ENCODE measurements around the gene CD7.
A peak's percentile ranks its signal among the peaks of the same experiment; 100 is the strongest.
"Not testable (repeated sequence)": the region's sequence is repeated elsewhere in the genome, so short reads cannot be mapped to it uniquely, and the experiment has no call there.

Gene CD7

DNA sequence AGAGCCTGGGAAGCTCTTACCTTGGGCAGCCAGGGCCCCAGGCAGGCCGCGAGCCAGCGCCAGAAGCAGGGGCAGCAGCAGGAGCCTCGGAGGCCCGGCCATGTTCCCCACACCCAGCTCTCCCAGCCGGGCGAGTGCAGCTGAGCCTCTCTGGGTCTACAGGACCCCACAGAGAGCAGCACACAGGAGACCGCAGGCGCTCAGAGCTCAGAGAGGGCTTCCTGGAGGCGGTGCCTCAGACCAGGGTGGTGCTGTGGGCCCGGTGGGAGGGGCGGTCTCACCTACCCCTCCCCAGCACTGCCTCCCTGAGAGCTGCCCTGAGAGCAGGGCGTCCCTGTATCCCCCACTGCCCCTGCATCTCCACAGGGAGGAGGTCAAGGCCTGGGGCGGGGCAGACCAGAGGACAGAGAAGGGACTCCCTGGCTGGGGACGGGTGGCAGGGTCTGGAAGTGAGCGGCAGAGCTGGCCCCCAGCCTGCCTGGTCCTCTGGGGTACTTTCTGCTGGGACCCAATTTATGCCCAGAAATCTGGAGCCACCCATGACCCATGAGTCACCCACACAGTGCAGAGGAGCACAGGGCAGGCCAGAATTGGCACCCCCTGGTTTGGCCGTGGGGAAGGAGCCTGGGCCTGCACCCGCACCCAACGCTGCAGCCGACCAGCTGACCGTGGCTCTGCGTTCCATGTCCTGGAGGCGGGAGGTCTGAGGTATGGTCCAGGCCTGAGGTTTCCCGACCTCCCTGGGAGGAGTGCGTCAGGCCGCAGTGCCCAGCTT is at the start of gene CD7:
Gene CD7 (minus strand): TSS at position 215 of the 775 bp plus-strand sequence. CDS start 113 bp downstream, at position 102.
- peak in 1 of 2 donors; percentile 39 for DNase-seq (ENCODE audit: low read depth in 2 of 2)

DNA sequence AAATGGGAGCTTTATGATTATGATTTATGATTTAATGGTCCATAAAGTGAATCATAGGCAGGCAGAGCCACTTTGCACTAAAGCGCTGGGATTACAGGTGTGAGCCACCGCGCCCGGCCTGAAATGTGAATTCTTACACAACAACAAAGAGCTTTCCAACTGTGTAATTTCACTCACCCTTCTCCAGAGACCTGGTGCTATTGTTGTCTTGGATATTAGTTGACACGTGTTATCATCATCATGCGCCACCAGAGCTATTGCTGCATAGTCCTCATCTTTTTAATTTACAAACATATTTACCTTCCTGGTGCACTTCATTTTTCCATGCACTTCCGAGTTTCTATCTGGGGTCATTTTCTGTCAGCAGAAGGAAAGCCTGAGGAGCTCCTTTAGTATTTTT is 49.3 kb upstream of the CD7 start:
- no peak for DNase-seq (ENCODE audit: low read depth in 2 of 2)

DNA sequence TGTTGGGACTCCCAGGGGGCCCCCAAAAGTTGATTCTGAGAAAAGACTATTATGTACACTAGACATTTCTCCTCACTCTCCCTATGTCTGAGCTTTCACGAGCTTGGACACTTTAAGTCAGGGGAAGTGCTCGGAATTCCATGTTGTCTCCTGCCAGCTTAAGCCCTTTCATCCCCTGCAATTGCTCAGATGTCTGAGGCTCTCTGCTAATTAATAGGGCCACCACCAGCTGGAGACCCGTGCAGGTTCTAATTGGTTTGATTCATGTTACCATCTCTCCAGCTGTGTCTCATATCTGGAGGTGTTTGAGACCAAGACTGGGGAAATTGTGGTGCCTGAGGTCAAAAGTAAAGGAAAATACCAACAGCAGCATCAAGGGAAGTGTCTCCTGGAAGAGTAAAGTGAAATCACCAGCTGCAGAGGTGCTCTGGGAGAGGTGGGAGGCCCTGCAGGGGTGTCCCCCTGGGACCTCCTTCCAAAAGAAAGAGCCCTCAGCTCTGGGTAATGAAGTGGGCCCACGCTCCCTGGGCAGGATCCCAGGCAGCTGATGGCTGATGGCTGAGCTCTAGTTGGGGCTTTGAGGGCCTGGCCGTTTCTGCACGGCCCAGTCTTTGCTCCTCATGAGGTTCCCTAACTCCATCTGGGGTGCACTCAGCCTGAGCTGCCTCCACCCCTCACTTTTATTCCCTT is 48.3 kb upstream of the CD7 start:
- DNase-seq (ENCODE audit: low read depth in 2 of 2) = no peak

DNA sequence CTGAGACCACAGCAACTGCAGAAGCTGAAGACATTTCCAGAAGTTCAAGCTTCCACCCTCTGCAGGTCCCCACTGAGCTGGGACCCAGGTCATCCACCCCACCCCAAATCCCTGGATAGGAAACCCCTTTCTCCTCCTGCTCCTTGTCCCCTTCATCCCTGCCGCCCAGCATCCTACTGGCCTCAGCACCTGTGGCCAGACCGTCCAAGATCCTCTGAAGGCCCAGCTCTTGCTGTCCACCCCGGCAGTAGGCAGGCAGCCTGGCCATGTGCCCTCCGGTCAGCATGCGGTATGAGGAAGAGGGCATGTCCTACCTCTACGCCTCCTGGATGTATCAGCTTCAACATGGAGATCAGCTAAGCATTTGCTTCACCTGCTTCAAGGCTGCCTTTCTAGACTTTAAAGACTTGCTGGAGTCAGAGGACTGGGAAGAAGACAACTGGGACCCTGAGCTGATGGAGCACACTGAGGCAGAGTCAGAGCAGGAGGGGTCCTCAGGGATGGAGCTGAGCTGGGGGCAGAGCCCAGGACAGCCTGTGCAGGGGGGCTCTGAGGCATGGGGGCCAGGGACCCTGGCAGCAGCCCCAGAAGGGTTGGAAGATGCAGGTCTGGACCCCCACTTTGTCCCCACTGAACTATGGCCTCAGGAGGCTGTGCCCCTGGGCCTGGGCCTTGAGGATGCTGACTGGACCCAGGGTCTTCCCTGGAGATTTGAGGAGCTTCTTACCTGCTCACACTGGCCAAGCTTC is 44.7 kb upstream of the CD7 start:
- DNase-seq (ENCODE audit: low read depth in 2 of 2) = no peak

DNA sequence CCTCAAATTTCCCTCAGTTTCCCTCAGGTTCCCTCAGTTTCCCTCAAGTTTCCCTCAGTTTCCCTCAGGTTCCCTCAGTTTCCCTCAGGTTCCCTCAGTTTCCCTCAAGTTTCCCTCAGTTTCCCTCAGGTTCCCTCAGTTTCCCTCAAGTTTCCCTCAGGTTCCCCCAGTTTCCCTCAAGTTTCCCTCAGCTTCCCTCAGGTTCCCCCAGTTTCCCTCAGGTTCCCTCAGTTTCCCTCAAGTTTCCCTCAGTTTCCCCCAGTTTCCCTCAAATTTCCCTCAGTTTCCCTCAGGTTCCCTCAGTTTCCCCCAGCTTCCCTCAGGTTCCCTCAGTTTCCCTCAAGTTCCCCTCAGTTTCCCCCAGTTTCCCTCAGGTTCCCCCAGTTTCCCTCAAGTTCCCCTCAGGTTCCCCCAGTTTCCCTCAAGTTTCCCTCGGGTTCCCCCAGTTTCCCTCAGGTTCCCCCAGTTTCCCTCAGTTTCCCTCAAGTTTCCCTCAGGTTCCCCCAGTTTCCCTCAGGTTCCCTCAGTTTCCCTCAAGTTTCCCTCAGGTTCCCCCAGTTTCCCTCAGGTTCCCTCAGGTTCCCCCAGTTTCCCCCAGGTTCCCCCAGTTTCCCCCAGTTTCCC is 42.2 kb upstream of the CD7 start:
- not testable (repeated sequence) for DNase-seq (ENCODE audit: low read depth in 2 of 2)

DNA sequence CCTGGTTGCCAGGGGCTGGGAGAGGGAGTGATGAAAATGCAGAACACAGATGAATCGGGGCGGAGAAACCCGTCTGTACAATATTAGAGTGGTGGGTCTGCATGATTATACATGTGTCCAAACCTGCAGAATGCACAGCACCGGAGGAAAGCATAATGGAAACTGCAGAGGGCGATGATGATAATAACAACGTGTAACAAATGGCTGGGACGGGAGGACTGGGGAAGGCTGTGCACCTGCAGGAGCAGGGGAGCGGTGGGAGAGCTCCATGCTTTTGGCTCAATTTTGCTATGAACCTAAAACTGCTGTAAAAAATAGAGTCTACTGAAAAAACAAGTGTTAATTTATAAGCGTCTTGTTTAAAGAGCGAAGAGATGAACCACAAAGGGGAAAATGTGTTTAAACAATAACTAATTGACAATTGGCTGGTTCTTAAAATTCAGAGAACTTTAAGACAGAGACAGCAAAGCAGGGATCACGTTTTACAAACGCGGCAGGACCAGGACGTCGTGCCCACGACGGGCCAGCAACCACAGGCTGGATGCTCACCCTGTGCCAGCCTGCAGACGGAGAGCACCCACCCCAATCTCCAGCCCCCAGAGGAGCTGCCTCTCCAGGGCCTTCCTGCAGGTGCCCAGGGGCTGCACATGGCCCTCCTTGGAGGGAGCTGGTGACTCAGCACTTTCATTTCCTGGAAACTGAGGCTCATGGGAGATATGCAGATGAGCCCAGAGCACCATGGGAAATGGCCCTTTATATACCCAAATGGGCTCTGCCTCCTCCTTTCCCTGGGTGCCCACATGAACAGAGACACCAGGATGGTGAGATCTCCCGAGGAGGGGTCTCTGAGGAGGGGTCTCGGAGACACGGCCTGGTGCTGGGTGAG is 41.3 kb upstream of the CD7 start, which contains the start of gene TEX19:
Gene TEX19 (plus strand): TSS at position 783 of the 886 bp plus-strand sequence. CDS start 2,904 bp downstream, outside the sequence.
- DNase-seq (ENCODE audit: low read depth in 2 of 2) = no peak

DNA sequence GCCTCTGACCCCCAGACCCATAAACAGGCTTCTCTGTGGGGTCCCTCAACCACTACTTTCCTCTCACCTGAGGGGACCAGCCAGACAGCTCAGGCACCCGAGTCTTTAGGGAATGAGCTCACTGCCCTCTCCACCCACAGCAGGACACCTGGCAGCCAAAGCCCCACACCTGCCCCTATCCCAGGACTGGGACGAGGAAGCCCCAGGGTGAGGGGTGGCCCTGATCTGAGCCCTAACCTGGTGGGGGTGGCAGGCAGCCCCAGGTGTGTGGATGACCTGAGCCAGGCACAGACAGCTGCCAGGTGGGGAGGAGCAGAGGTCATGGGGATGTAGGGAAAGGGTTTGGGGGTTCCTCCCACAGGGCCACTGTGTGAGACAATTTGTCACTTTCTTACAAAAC is 40.0 kb upstream of the CD7 start:
- DNase-seq (ENCODE audit: low read depth in 2 of 2) = no peak

DNA sequence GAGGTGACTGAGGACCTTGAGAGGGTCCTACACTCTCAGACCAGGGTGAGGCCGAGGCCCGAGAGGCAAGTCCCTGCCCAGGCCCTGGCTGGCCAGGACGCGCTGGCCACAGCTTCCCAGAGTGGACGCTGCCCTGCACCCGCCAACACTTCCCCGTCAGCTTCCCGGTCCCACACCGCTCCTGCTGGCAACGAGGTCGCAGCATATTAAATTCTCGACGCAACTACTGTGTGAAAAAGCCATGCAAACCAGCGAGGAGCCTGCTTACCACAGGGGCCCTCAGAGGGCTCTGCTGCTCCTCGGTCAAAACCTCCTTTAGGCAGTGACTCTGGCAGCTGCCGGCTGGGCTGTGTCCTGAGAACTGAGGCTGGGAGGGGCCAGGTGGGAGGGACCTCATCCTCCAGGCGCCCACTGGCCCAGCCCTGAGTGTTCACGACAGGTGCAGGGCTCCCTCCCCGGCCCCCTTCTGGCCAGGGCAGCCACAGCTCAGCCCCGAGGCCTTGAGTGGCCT is 39.5 kb upstream of the CD7 start:
- DNase-seq (ENCODE audit: low read depth in 2 of 2) = no peak

DNA sequence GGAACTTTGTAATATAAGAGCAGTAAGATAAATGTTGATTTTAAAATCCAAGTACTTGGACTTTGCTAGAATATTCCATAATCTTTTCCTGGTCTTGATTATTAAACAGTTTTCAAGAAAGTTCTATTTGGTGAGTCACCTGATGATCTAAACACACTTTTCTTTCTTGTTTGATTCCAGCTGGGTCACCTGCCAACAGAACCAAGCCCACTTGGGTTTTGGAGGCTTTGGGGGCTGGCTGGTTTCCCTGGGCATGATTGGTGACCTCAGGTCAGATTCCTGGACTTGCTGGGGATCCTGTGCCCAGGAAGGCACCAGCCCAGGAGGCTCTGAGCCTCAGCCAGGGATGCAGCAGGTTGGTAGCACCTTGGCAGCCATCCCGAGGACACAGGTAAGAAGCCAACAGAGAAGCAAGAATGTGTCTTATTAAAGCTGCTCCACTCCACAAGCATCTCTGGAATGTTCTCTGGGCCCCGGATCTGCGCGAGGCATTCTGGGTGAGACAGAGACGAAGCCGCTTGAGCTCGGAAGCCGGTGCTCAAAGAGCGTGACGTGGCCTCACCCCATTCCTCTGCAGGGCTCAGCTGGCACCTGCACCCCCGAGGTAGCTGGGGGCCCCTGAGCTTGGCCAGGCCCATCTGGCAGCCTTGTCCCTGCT is 38.5 kb upstream of the CD7 start:
- DNase-seq (ENCODE audit: low read depth in 2 of 2) = no peak

DNA sequence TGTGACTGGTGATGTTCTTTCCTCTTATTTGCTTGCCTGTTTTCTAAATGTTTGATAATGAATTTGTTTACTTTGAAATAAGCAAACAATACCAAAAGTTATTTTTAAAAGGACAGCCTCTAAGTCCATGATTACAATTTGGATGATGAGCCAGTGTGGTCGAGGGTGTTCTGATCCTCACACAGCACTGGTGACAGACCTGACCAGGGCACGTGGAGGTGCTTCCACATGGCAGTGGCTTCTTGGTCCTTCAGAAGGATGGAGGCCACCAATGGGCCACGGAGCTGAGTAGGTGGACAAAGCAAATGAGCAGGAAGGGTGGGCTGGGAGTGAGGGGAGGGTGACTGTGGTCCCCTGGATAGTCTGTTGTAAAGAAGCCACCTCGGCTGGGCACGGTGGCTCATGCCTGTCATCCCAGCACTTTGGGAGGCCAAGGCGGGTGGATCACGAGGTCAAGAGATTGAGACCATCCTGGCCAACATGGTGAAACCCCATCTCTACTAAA is 37.4 kb upstream of the CD7 start:
- DNase-seq (ENCODE audit: low read depth in 2 of 2) = no peak

DNA sequence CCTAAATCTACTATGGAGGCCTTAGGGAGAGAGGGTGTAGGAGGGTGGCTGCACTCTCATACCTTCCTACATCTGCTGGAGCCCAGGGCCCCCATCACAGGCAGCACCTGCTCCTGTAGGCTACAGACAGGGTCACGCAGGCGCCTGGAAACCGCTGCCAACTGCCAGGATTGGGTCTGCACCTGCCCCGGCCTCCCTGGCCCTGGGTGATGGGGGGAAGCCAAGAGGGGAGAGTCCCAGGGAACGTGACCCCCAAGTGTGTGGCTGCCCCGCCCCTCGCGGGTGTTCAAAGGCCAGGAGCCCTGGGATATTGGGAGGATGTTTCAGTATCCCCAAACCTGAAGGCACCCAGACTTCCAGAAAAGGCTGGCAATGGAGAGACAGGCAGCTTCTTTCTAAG is 36.1 kb upstream of the CD7 start:
- no peak for DNase-seq (ENCODE audit: low read depth in 2 of 2)

DNA sequence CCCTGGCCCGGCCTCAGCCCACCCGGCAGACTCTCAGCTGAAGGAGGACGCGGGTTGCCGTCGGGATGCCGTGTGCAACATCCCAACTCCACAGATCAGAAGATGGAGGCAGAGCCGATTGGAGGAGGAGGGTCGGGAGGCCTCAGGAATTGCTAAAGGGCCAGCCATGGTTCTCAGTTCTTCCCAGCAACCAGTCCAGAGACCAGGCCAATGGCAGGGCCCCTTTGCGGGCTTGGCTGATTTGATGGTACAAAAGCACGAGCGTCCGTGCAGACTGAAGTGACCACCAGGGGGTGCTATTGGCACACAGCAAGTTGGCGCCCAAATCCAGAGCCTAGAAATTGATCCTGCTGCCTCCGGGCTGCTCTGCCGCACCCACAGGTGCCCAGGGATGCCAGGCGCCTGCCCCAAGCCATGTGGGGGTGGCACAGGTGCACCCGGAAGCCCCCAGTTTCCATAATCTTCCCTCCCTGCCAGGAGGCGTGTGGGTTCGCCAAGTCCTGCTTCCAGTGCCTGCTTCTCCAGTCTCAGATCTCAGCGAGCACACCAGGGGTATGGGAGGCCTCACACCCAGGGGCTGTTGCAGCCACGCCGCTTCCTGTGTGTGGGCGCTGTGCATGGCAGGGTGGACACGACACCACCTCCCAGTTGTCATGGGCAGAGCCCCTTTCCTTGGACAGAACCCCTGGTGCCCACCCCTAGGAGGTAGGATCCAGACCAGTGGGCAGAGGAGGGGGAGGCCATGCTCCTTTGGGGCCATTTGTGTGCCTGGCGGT is 34.5 kb upstream of the CD7 start:
- DNase-seq (ENCODE audit: low read depth in 2 of 2) = peak; percentile 64 to 67

DNA sequence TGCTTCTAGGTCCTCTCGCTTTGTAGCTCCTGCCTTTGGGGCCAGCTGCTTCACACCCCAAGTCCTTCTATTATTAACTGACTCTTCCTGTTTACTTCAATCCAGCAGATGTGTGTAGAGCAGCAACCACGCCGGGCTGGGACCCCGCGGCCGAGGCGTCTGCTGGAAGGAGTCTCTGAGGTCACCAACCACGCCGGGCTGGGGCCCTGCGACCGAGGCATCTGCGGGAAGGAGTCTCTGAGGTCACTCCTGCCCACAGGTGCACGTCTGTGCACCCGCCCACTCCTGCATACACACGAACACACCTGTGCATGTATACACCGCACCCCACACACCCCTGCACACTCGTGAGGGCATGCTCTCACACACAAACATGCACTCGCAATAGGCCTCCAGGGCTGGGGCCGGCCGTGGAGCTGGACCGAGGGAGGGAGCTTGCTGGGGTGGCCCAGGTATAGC is 33.9 kb upstream of the CD7 start:
- no peak for DNase-seq (ENCODE audit: low read depth in 2 of 2)

DNA sequence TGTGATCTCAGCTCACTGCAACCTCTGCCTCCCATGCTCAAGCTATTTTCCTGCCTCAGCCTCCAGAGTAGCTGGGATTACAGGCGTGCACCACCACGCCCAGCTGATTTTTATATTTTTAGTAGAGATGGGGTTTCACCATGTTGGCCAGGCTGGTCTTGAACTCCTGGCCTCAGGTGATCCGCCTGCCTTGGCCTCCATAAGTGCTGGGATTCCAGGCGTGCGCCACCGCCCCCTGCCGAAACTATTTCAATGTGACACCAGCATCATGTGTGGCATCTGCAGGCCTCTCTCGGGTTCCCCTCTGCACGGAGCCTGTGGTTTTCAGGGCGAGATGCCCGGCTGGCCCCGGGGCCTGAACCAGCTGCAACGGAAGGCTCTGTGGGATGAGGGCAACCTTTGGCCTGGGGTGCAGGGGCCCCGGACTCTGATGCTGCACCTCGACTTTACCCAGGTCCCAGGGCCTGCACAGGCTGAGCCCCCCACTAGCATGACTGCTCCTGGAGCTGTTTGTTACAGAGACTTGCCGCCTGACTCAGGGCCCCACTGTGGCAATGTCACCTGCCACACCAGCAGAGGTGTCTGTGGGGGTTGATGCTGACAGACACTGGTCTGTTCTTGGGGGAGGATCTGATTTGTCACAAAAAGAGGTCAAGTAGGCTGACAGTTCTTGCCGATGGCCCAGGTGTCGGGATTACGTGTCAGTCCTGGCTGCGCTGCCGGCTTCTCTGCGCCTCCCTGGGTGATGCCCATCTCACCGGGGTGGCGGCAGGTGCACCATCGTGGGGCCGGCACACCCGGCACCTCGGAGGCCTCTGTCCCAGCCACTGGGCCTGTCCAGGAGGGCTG is 33.0 kb upstream of the CD7 start:
- DNase-seq (ENCODE audit: low read depth in 2 of 2) = peak in 1 of 2 donors; percentile 23

DNA sequence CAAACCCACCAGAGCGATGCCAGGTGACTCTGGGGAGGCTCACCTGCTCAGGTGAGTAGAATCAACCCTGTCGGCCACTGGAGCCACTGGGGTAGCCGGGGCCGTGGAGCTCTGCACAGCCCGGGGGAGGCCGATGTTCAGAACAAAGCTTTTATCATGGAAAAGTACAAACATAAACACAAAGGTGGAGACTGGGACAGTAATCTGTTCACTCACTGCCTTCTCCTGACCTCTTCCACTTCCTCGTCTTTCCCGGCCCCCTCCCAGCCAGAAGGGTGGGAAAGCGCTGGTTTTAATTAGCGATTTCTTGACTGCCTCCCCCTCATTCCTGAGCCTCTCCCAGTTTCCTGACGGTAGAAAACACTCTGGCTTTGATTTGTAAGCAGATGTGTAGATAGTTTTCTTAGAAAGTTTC is 31.9 kb upstream of the CD7 start:
- no peak for DNase-seq (ENCODE audit: low read depth in 2 of 2)

DNA sequence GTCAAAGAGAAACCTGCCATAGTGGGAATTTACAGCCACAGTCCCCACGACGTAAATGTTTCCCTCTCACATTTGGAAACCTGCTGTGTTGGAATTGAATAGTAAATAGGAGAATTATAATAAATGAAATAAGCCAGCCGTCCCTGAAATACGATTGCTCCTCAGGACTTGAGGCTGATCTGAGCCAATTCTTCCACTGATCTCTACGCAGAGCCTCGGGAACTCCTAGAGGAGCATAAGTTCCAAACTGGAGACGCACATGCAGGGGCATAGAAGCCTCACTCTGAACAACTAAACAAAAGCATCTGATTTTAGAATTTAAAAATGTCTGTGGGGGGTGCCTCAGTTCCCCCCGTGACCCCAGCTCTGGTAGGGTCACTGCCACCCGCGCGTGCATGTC is 31.5 kb upstream of the CD7 start:
- no peak for DNase-seq (ENCODE audit: low read depth in 2 of 2)

DNA sequence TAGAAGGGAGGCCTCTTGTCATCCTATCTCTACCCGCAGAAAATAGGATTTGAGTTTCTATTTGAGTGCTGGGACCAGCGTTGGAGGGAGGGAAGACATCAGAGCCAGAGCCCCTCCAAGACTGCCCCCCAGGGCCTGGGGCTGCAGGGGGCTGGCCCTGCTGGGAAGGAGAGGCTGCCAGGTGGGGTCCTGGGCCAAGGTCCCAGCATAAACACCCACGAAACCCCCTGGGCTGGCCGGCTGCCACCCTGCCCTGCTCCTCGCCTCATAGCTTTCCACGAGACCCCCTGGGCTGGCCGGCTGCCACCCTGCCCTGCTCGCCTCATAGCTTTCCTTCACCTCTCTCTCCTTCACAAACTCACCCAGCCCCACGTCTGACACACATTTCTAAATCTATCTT is 31.0 kb upstream of the CD7 start:
- DNase-seq (ENCODE audit: low read depth in 2 of 2) = no peak

DNA sequence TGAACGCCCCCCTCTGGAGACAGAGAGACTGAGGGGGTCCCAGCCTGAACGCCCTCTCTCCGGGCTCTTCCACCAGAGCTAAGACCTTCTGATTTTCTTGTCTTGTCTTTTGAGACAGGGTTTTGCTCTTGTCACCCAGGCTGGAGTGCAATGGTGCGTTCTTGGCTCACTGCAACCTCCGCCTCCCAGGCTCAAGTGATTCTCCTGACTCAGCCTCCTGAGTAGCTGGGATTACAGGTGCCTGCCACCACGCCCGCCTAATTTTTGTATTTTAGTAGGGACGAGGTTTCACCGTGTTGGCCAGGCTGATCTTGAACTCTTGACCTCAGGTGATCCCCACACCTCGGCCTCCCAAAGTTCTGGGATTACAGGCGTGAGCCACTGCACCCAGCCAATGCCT is 30.6 kb upstream of the CD7 start:
- not testable (repeated sequence) for DNase-seq (ENCODE audit: low read depth in 2 of 2)
